Natural killer cell (primary cell): ENCODE results near the gene TMEM203. TPM values are rescaled to one million over a fixed set of nuclear protein-coding genes. Genes with fewer than 3 reads are reported as not detected.

ENCODE experiments used
- ATAC-seq, 3 donors: fragments of 150-1000 bp in 2 of 3; fragments of 200-7000 bp in 1 of 3; cut with Tn5 transposase; 1 replicate in 1 of 3; 2 replicates in 2 of 3; pipeline ENCODE4 v1.10.0; 2021; ENCODE audit warnings: mild to moderate bottlenecking in 2 of 3, moderate library complexity in 2 of 3
- DNase-seq, 2 donors: peaks; one replicate each; pipeline versions ENCODE4 v3.0.0 to v3.0.0-alpha.2; 2013 to 2021; ENCODE audit warnings: mixed read lengths in 1 of 2
- H3K27ac ChIP-seq: one replicate; pipeline ENCODE4 v1.5.1; 2013; ENCODE audit warnings: mild to moderate bottlenecking, low read length
- H3K27me3 ChIP-seq: one replicate; pipeline ENCODE4 v1.6.1; 2013; ENCODE audit warnings: low read length; ENCODE audit not compliant: control insufficient read depth, insufficient read depth
- H3K36me3 ChIP-seq: one replicate; pipeline ENCODE4 v1.6.1; 2013; ENCODE audit warnings: low read length; ENCODE audit not compliant: control insufficient read depth, insufficient read depth
- H3K4me1 ChIP-seq: one replicate; pipeline ENCODE4 v1.6.1; 2013; ENCODE audit warnings: low read length; ENCODE audit not compliant: control insufficient read depth, insufficient read depth
- H3K4me3 ChIP-seq: one replicate; pipeline ENCODE4 v1.5.1; 2013; ENCODE audit warnings: low read length
- H3K9me3 ChIP-seq: one replicate; pipeline ENCODE4 v1.6.1; 2013; ENCODE audit warnings: low read length; ENCODE audit not compliant: control insufficient read depth, insufficient read depth
- H3K27ac Mint-ChIP-seq, 2 donors: one replicate each; pipeline ENCODE4 v1.8.0; 2022; ENCODE audit warnings: mild to moderate bottlenecking in 2 of 2, mixed read lengths in 2 of 2, moderate library complexity in 1 of 2
- H3K27me3 Mint-ChIP-seq, 2 donors: one replicate each; pipeline ENCODE4 v1.8.0; 2022; ENCODE audit warnings: low read depth in 2 of 2, mixed read lengths in 2 of 2
- H3K36me3 Mint-ChIP-seq: one replicate; pipeline ENCODE4 v1.8.0; 2022; ENCODE audit warnings: mixed read lengths
- H3K4me1 Mint-ChIP-seq, 2 donors: one replicate each; pipeline ENCODE4 v1.8.0; 2022; ENCODE audit warnings: mixed read lengths in 2 of 2
- H3K4me3 Mint-ChIP-seq: one replicate; pipeline ENCODE4 v1.8.0; 2022; ENCODE audit warnings: mild to moderate bottlenecking, moderate library complexity, mixed read lengths
- H3K9me3 Mint-ChIP-seq, 2 donors: one replicate each; pipeline ENCODE4 v1.8.0; 2022; ENCODE audit warnings: mixed read lengths in 2 of 2
- WGBS: methylation state at CpG from one replicate; pipeline ENCODE4 v1.1.7; 2013; ENCODE audit warnings: missing lambda C conversion rate; ENCODE audit not compliant: insufficient coverage; 5-methylcytosine and 5-hydroxymethylcytosine counted together
- intact Hi-C: fragments of 100-400 bp; cut with micrococcal nuclease; formaldehyde crosslinking; loops from one replicate; pipeline ENCODE4 v1.14.2; 2022
- total RNA-seq, 4 donors: library from RNA; stranded (reverse); fragments of 120-200 nt in 1 of 4; gene quantifications; one replicate each; pipeline versions ENCODE4 v1.2.3 to v1.2.4, GENCODE V29; 2013 to 2022
- TF ChIP-seq, protein P1 (sequence below): fragments of 200-600 bp; IDR thresholded peaks from one replicate; pipeline ENCODE4 v1.8.0; 2022; ENCODE audit warnings: antibody characterized with exemption

Gene TMEM203
- total RNA-seq, 3 donors from 2014 or later (not counting 1 experiment from before 2014, with no cell fraction given) = 22.1 to 30.5 (median 27.1) TPM

GRCh38 chr9:137158625-137159024, 46.8 kb downstream of the TMEM203 start:
- Mint-ChIP-seq H3K4me3 (no peak overlapping the region), H3K36me3 (no peaks in the 10 kb centered on the region), H3K27ac (no peak overlapping the region), H3K4me1 (peaks cover 0 to 5% of the 10 kb centered on the region in 2 donors), H3K27me3 (peaks cover 24 to 27% of the 10 kb centered on the region in 2 donors), H3K9me3 (no peaks in the 10 kb centered on the region)
- intact Hi-C loops = no loop called here
- TF ChIP-seq, protein P1, sequence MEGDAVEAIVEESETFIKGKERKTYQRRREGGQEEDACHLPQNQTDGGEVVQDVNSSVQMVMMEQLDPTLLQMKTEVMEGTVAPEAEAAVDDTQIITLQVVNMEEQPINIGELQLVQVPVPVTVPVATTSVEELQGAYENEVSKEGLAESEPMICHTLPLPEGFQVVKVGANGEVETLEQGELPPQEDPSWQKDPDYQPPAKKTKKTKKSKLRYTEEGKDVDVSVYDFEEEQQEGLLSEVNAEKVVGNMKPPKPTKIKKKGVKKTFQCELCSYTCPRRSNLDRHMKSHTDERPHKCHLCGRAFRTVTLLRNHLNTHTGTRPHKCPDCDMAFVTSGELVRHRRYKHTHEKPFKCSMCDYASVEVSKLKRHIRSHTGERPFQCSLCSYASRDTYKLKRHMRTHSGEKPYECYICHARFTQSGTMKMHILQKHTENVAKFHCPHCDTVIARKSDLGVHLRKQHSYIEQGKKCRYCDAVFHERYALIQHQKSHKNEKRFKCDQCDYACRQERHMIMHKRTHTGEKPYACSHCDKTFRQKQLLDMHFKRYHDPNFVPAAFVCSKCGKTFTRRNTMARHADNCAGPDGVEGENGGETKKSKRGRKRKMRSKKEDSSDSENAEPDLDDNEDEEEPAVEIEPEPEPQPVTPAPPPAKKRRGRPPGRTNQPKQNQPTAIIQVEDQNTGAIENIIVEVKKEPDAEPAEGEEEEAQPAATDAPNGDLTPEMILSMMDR = no peak
- ATAC-seq = no peak
- Histone ChIP-seq H3K36me3 (no peaks in the 10 kb centered on the region), H3K27me3 (peaks cover 42% of the 10 kb centered on the region), H3K27ac (no peak overlapping the region), H3K4me3 (no peak overlapping the region), H3K9me3 (no peaks in the 10 kb centered on the region), H3K4me1 (peaks cover 44% of the 10 kb centered on the region)
- DNase-seq = no peak
- 32% methylated on average over 3 of the region's 4 CpGs for WGBS

GRCh38 chr9:137157618-137158415, 47.6 kb downstream of the TMEM203 start:
- H3K36me3 Mint-ChIP-seq = no peaks in the 10 kb centered on the region
- no peaks in the 10 kb centered on the region for H3K9me3 ChIP-seq
- ATAC-seq = no peak
- no peak overlapping the region for H3K27ac Mint-ChIP-seq
- no peak overlapping the region for H3K4me3 ChIP-seq
- H3K27me3 Mint-ChIP-seq = peaks cover 22 to 24% of the 10 kb centered on the region in 2 donors
- intact Hi-C loops = no loop called here
- 64% methylated on average over 19 of the region's 19 CpGs for WGBS
- peaks cover 37% of the 10 kb centered on the region for H3K27me3 ChIP-seq
- H3K4me3 Mint-ChIP-seq = no peak overlapping the region
- TF ChIP-seq, protein P1 = no peak
- H3K4me1 ChIP-seq = peaks cover 40% of the 10 kb centered on the region
- H3K27ac ChIP-seq = no peak overlapping the region
- no peak for DNase-seq
- H3K36me3 ChIP-seq = no peaks in the 10 kb centered on the region
- H3K4me1 Mint-ChIP-seq = peaks cover 0 to 5% of the 10 kb centered on the region in 2 donors
- no peaks in the 10 kb centered on the region for H3K9me3 Mint-ChIP-seq

- Mint-ChIP-seq H3K27me3 (peaks cover 19 to 24% of the 10 kb centered on the region in 2 donors), H3K4me3 (peak overlapping the region; percentile 68), H3K36me3 (no peaks in the 10 kb centered on the region), H3K27ac (no peak overlapping the region), H3K9me3 (no peaks in the 10 kb centered on the region), H3K4me1 (peaks cover 0 to 5% of the 10 kb centered on the region in 2 donors)
- ATAC-seq (peak; percentile 75 to 87 (median 87)), DNase-seq (peak; percentile 33 to 74)
- H3K27me3 ChIP-seq = peaks cover 32% of the 10 kb centered on the region
- H3K4me1 ChIP-seq = peaks cover 35% of the 10 kb centered on the region
- WGBS = 6% methylated on average over 65 of the region's 65 CpGs
- no peaks in the 10 kb centered on the region for H3K36me3 ChIP-seq
- no peak overlapping the region for H3K27ac ChIP-seq
- no peak overlapping the region for H3K4me3 ChIP-seq
- intact Hi-C loops = no loop called here
- no peaks in the 10 kb centered on the region for H3K9me3 ChIP-seq
- TF ChIP-seq, protein P1 = no peak
Observed at GRCh38 chr9:137156567-137157375, 48.7 kb downstream of the TMEM203 start.

Other genes starting within 250 kb of the TMEM203 start
- 100 to 1,000 TPM; 157 to 361 (median 296) TPM for gene PTGDS, start 228.1 kb downstream of the TMEM203 start, total RNA-seq
- gene LCNL1, start 222.7 kb downstream of the TMEM203 start, total RNA-seq = 1 to 10 TPM; 4.9 to 8.4 (median 8.2) TPM
- gene PAXX, start 213.2 kb downstream of the TMEM203 start, total RNA-seq = 100 to 1,000 TPM; 161 to 188 (median 161) TPM
- 100 to 1,000 TPM; 144 to 286 (median 161) TPM for gene CLIC3, start 209.1 kb downstream of the TMEM203 start, total RNA-seq
- 100 to 1,000 TPM; 356 to 416 (median 357) TPM for gene ABCA2, start 177.4 kb downstream of the TMEM203 start, total RNA-seq
- gene FUT7, start 173.6 kb downstream of the TMEM203 start, total RNA-seq = 1 to 10 TPM in 2 of 3 donors, under 1 TPM in 1; 0.99 to 5.1 (median 3.9) TPM
- 1 to 10 TPM in 2 of 3 donors, under 1 TPM in 1; 0.87 to 5.6 (median 3.4) TPM for gene NPDC1, start 159.5 kb downstream of the TMEM203 start, total RNA-seq
- not detected for gene ENTPD2, start 151.6 kb downstream of the TMEM203 start, total RNA-seq
- gene SAPCD2, start 135.1 kb downstream of the TMEM203 start, total RNA-seq = 1 to 10 TPM in 2 of 3 donors, under 1 TPM in 1; 0.59 to 2.6 (median 1.0) TPM
- gene UAP1L1, start 128.1 kb downstream of the TMEM203 start, total RNA-seq = 10 to 100 TPM; 10.5 to 25.8 (median 19.3) TPM
- 10 to 100 TPM; 75.1 to 99.4 (median 80.4) TPM for gene MAN1B1, start 118.7 kb downstream of the TMEM203 start, total RNA-seq
- gene DPP7, start 90.9 kb downstream of the TMEM203 start, total RNA-seq = 100 to 1,000 TPM; 233 to 264 (median 251) TPM
- gene GRIN1, start 66.5 kb downstream of the TMEM203 start, total RNA-seq = not detected
- gene LRRC26, start 35.6 kb downstream of the TMEM203 start, total RNA-seq = not detected
- not detected for gene TMEM210, start 33.6 kb downstream of the TMEM203 start, total RNA-seq
- gene ANAPC2, start 17.1 kb downstream of the TMEM203 start, total RNA-seq = 100 to 1,000 TPM; 146 to 172 (median 171) TPM
- gene SSNA1, start 17.0 kb downstream of the TMEM203 start, total RNA-seq = 10 to 100 TPM; 45.1 to 53.5 (median 52.2) TPM
- gene TPRN, start 4.9 kb downstream of the TMEM203 start, total RNA-seq = 10 to 100 TPM in 1 of 3 donors, 1 to 10 TPM in 2; 8.2 to 10.6 (median 8.4) TPM
- 10 to 100 TPM; 31.1 to 36.0 (median 31.9) TPM for gene NDOR1, start 52 bp upstream of the TMEM203 start, total RNA-seq
- 1 to 10 TPM in 1 of 3 donors, under 1 TPM in 2; 0.82 to 1.6 (median 0.93) TPM for gene RNF208, start 16.6 kb upstream of the TMEM203 start, total RNA-seq
- under 1 TPM in 1 of 3 donors, not detected in 2; 0.38 TPM for gene CYSRT1, start 19.5 kb upstream of the TMEM203 start, total RNA-seq
- not detected for gene RNF224, start 21.9 kb upstream of the TMEM203 start, total RNA-seq
- gene SLC34A3, start 25.3 kb upstream of the TMEM203 start, total RNA-seq = not detected
- gene TUBB4B, start 35.6 kb upstream of the TMEM203 start, total RNA-seq = 100 to 1,000 TPM in 1 of 3 donors, 10 to 100 TPM in 2; 84.4 to 121 (median 93.9) TPM
- not detected for gene STPG3, start 45.6 kb upstream of the TMEM203 start, total RNA-seq
- gene NELFB, start 49.7 kb upstream of the TMEM203 start, total RNA-seq = 10 to 100 TPM; 42.9 to 53.8 (median 52.6) TPM
- 10 to 100 TPM; 16.3 to 24.6 (median 19.2) TPM for gene TOR4A, start 72.1 kb upstream of the TMEM203 start, total RNA-seq
- 1 to 10 TPM in 2 of 3 donors, under 1 TPM in 1; 0.88 to 2.3 (median 1.2) TPM for gene NRARP, start 96.6 kb upstream of the TMEM203 start, total RNA-seq
- 10 to 100 TPM; 28.0 to 35.3 (median 29.6) TPM for gene EXD3, start 217.5 kb upstream of the TMEM203 start, total RNA-seq
- gene NOXA1, start 217.7 kb upstream of the TMEM203 start, total RNA-seq = 1 to 10 TPM; 4.7 to 10.0 (median 7.7) TPM
- not detected for gene ENTPD8, start 235.7 kb upstream of the TMEM203 start, total RNA-seq